A549 (cell line): ENCODE measurements around the gene CHST15.

Experiments
- EP300 ChIP-seq, 2 experiments: fragments of >200 bp; sonication (Bioruptor Twin); formaldehyde crosslinking; IDR thresholded peaks; 2 replicates in 1 of 2; 3 replicates in 1 of 2; pipeline ENCODE4 v1.6.1; 2016 to 2017
- FOXS1 ChIP-seq: fragments of 250-450 bp; sonication (Bioruptor Pico); IDR thresholded peaks from 2 replicates; pipeline ENCODE4 v1.5.0; 2020; ENCODE audit warnings: mild to moderate bottlenecking, moderate library complexity
- POLR2AphosphoS2 ChIP-seq: conservative IDR thresholded peaks from 2 replicates; pipeline ENCODE4 v1.6.1; 2012; ENCODE audit warnings: low read length, improper control_type of control experiment, inconsistent platforms
- TF ChIP-seq, protein P1 (sequence below): fragments of >200 bp; sonication (Bioruptor Twin); formaldehyde crosslinking; IDR thresholded peaks from 3 replicates; pipeline ENCODE4 v1.5.1; 2016
- TF ChIP-seq, protein P2 (sequence below): IDR thresholded peaks from 2 replicates; pipeline ENCODE4 v1.6.1; 2012

DNA sequence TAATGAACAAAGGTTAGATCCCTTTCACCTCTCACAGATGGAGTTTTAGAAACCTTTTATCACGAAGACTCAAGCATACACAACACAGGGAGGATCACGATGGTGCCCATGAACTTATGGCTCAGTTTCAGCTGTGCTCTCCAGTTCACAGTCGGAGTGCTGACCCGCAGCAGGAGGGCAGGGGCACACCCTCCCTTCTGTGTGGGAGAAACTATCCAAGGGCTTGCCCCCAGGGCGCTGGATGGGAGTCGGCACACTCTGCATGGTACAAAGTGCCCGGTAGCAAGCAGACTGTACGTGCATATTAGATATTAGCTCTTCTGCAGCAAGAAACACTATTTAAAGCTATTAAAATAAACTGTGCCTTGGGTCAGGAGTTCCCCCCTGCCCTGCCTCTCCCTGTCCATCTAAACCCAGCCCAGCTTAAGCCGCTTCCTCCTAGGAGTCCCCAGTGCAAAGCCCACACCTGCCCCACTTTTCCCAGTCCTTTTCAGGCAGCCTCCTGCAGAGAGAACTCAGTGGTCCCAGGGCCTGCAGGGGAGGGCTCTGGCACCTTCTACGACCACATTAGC is 76.5 kb downstream of the CHST15 start:
- TF ChIP-seq, protein P1, sequence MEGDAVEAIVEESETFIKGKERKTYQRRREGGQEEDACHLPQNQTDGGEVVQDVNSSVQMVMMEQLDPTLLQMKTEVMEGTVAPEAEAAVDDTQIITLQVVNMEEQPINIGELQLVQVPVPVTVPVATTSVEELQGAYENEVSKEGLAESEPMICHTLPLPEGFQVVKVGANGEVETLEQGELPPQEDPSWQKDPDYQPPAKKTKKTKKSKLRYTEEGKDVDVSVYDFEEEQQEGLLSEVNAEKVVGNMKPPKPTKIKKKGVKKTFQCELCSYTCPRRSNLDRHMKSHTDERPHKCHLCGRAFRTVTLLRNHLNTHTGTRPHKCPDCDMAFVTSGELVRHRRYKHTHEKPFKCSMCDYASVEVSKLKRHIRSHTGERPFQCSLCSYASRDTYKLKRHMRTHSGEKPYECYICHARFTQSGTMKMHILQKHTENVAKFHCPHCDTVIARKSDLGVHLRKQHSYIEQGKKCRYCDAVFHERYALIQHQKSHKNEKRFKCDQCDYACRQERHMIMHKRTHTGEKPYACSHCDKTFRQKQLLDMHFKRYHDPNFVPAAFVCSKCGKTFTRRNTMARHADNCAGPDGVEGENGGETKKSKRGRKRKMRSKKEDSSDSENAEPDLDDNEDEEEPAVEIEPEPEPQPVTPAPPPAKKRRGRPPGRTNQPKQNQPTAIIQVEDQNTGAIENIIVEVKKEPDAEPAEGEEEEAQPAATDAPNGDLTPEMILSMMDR, result no peak
- no peak for TF ChIP-seq FOXS1
- no peak for TF ChIP-seq EP300 (IDR thresholded peaks at IDR 0.05)
- TF ChIP-seq, protein P2, sequence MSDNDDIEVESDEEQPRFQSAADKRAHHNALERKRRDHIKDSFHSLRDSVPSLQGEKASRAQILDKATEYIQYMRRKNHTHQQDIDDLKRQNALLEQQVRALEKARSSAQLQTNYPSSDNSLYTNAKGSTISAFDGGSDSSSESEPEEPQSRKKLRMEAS, result no peak
- no peak for TF ChIP-seq POLR2AphosphoS2
